GM19035 (cell line): ENCODE data around the gene FBRSL1.
A peak's percentile ranks its signal among the peaks of the same experiment; 100 is the strongest.

Source experiments
- ATAC-seq: cut with Tn5 transposase; IDR thresholded peaks from one replicate; pipeline ENCODE4 v1.9.1; 2021; ENCODE audit not compliant: unreplicated experiment

The FBRSL1 gene

GRCh38 chr12:132483208-132483607 lies 6.7 kb upstream of the FBRSL1 start:
- no peak for ATAC-seq

GRCh38 chr12:132483612-132484011 lies 6.3 kb upstream of the FBRSL1 start:
- ATAC-seq, result no peak

GRCh38 chr12:132484183-132484890 lies 5.6 kb upstream of the FBRSL1 start:
- ATAC-seq, result no peak

GRCh38 chr12:132484891-132485441 lies 5.0 kb upstream of the FBRSL1 start:
- no peak for ATAC-seq

- no peak for ATAC-seq
These were observed 4.3 kb upstream of the FBRSL1 start for GRCh38 chr12:132485619-132486018.

- ATAC-seq, result no peak
These were observed 3.8 kb upstream of the FBRSL1 start for GRCh38 chr12:132486168-132486567.

- ATAC-seq, result no peak
These were observed 3.4 kb upstream of the FBRSL1 start for GRCh38 chr12:132486576-132486975.

- ATAC-seq, result no peak
These were observed 2.6 kb upstream of the FBRSL1 start for GRCh38 chr12:132487311-132487741.

GRCh38 chr12:132488127-132489077 lies 1.5 kb upstream of the FBRSL1 start:
- ATAC-seq, result no peak

- peak; percentile 28 for ATAC-seq
These were observed 811 bp upstream of the FBRSL1 start for GRCh38 chr12:132489078-132489601.

GRCh38 chr12:132490422-132491137 lies 629 bp downstream of the FBRSL1 start:
- peak; percentile 3 for ATAC-seq

GRCh38 chr12:132491138-132491663 lies 1.2 kb downstream of the FBRSL1 start:
- no peak for ATAC-seq

- no peak for ATAC-seq
These were observed 1.9 kb downstream of the FBRSL1 start for GRCh38 chr12:132491761-132492378.

- no peak for ATAC-seq
These were observed 2.6 kb downstream of the FBRSL1 start for GRCh38 chr12:132492522-132492921.

GRCh38 chr12:132492951-132493350 lies 3.0 kb downstream of the FBRSL1 start:
- no peak for ATAC-seq

- ATAC-seq, result no peak
These were observed 3.7 kb downstream of the FBRSL1 start for GRCh38 chr12:132493482-132494178.

GRCh38 chr12:132494294-132495164 lies 4.6 kb downstream of the FBRSL1 start:
- ATAC-seq, result no peak

- ATAC-seq, result no peak
These were observed 5.2 kb downstream of the FBRSL1 start for GRCh38 chr12:132495165-132495544.
